RWPE1 (cell line): ENCODE data around the gene TMEM184B.

Source experiments
- CTCF ChIA-PET: fragments of 350-600 bp; sonication (Branson Sonifier 250); formaldehyde crosslinking; extraction: SDS; loops from one replicate; lab custom pipeline; 2021; lab: Yijun Ruan, JAX
- POLR2A ChIA-PET: fragments of 400-600 bp; formaldehyde crosslinking; extraction: SDS; loops from one replicate; lab custom pipeline; 2020; ENCODE audit warnings: antibody characterized with exemption; ENCODE audit not compliant: low non-redundant PET; lab: Yijun Ruan, JAX
- DNase-seq: peaks from one replicate; pipeline ENCODE4 v3.0.0; 2012; ENCODE audit warnings: low spot score
- H3K27ac ChIP-seq: fragments of 450-650 bp; 2 replicates; pipeline ENCODE4 v1.5.1; 2017
- TF ChIP-seq, protein P1 (sequence below): fragments of 450-650 bp; conservative IDR thresholded peaks from 2 replicates; pipeline ENCODE4 v1.5.1; 2017; ENCODE audit warnings: low read depth, mild to moderate bottlenecking

Gene TMEM184B

DNA sequence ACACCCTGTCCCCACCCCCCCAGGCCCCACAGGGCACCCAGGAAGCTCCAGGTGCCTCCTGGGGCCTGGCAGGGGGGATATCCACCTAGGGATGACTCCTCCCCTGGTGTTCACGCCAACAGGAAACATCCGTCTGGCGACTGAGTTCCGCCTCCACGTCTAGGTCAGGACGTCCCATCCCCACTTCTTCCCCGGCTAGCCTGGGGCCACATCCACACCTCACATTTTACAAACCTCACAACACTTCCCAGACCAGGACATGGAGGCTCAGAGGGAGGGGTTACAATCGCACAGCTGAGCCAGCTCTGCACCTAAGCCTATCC is 50.1 kb downstream of the TMEM184B start:
- peak overlapping the region; percentile 99 for H3K27ac ChIP-seq
- ChIA-PET POLR2A (interaction anchor here (0.5 kb wide), 1 partner anchor 41 kb away, joined by 6 read pairs; no protein-coding TSS in a partner anchor), CTCF (no interaction called here)
- DNase-seq: peak; percentile 58
- TF ChIP-seq, protein P1, sequence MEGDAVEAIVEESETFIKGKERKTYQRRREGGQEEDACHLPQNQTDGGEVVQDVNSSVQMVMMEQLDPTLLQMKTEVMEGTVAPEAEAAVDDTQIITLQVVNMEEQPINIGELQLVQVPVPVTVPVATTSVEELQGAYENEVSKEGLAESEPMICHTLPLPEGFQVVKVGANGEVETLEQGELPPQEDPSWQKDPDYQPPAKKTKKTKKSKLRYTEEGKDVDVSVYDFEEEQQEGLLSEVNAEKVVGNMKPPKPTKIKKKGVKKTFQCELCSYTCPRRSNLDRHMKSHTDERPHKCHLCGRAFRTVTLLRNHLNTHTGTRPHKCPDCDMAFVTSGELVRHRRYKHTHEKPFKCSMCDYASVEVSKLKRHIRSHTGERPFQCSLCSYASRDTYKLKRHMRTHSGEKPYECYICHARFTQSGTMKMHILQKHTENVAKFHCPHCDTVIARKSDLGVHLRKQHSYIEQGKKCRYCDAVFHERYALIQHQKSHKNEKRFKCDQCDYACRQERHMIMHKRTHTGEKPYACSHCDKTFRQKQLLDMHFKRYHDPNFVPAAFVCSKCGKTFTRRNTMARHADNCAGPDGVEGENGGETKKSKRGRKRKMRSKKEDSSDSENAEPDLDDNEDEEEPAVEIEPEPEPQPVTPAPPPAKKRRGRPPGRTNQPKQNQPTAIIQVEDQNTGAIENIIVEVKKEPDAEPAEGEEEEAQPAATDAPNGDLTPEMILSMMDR: no peak

DNA sequence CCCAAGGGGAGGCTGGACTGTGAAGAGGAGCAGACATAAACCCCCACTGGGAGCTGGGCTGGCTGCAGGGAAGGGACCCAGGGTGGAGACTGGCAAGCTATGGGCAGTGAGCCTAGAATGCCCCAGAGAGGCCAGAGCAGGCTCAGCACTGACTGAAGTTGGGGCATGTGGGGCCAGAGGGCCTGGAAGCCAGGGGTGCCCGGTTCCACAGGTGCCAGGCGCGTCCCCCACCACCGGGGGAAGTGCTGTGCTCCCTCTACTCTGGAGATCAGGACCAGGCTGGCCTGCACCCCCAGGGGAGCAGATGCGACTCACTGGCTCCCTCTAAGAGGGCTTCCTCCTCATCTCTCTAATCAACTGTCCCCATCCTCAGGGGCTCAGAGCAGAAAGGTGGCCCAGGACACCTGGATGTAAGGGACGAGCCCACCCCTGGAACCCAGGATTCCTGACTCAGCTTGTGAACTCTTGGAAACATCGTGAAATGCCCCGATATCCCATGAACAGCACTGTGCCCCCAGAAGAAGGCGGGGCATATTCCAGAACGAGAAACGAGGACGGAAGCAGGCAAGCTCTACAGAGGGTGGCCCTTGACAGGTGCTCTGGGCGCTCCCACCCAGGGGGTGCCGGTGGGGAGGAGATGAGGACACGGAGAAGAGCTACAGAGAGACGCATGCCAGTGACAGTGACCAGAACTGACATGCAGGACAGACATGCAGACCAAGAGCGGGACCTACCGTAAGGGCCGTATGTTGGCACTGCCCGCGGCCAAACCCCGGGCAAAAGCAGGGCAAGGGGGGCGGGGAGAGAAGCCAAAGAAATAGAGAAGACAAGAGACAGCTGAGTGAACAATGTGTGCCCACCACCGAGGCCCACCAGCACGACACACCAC is 50.7 kb downstream of the TMEM184B start:
- no peak for DNase-seq
- ChIA-PET CTCF (interaction anchor here (0.8 kb wide), 1 partner anchor 352 kb away, joined by 3 read pairs; no protein-coding TSS in a partner anchor), POLR2A (interaction anchor here (0.5 kb wide), 1 partner anchor 40 kb away, joined by 6 read pairs; no protein-coding TSS in a partner anchor)
- TF ChIP-seq, protein P1: no peak
- peak overlapping the region; percentile 99 for H3K27ac ChIP-seq

DNA sequence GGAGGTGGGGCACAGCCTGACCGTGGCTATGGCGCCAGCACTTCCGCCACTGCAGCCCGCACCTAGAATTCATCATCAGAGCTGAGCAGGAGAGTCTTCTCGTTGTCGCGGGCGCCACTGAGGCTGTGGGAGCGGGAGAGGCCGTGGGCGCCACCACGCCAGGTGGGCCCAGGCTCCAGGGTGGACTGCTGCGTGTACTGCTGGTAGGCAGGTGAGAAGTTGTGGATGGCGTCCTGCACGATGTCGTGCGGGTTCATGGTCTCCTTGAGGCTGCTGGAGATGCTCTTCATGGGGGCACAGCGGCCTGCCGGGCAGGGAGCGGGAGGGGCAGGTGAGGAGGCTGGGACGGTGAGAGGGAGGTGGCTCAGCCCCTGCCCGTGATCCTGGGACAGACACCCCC is 51.4 kb downstream of the TMEM184B start:
- ChIA-PET CTCF (interaction anchor here (0.8 kb wide), 1 partner anchor 353 kb away, joined by 3 read pairs; no protein-coding TSS in a partner anchor), POLR2A (no interaction called here)
- no peak for DNase-seq
- TF ChIP-seq, protein P1: no peak
- peak overlapping the region; percentile 99 for H3K27ac ChIP-seq

DNA sequence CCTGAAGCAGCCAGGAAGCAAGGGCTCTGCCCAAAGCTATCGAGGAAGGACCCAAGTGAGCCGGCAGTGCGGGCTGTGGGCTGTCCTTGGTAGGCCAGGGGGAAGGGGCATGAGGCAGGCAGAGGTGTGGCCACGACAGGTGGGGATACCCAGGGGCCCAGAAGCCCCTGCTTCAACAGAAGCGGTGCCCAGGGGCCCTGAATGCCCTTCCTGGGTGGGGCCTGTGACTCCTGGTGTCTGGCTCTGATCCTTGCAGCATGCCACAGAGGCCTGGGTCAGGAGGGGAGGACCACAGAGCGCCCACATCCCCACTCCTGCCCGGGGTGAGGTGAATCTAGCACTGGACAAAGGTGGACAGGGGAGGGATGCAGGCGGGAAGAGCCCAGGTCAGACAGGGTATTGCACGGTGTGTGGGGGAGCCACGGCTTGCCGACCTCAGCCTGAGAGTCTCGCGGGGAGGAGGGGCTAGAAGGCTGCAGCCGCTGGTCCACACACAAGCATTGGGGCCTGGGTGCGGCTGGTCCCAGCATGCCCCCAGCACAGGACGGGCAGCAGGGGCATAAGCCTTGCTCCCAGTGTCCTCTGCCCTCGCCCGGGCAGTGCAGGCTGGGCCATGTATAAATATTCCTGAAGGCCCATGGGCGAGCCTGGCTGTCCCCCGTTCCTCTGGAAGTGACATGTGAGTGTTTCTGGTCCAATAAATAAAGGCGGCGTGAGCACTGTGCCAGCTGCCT is 52.0 kb downstream of the TMEM184B start:
- H3K27ac ChIP-seq: peak overlapping the region; percentile 99
- no peak for DNase-seq
- ChIA-PET POLR2A (no interaction called here), CTCF (no interaction called here)
- TF ChIP-seq, protein P1: no peak

DNA sequence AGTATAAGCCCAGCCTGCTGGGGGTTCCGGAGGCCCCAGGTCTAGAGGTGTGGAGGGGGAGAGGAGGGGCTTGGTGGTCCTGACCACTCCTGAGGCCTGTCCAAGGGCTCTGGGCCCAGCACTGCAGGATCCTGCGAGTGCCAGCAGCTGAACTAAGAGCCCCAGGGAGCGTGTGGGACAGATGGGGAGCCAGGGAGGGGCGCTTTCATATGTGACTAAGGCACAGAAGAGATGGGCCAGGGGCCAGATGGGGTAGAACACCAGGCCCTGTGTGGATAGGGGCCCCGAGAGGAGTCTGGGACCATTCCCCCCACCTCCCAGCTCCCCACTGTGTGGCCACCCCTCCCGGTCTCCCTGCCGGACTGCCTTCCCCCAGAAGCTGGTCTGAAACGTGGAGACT is 52.6 kb downstream of the TMEM184B start:
- CTCF ChIA-PET: no interaction called here

DNA sequence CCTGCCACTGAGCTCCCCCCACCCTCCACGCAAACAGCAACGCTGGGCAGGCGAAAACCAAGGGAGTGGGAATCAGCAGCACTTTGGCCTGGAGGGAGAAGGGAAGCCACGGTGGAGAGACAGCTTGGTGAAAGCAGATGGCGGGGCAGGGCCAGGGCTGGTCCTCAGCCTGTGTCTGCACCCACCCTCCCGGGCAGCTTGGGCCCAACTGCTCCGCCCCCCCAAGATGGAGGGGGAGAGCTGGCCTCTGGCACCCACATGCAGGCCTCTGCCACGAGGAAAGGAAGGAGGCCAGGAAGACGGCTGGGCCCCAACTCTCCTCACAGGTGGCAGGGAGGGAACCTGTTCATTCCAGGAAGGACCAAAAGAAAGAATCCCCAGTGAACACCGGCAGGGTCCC is 53.2 kb downstream of the TMEM184B start:
- CTCF ChIA-PET: no interaction called here
- no peak for DNase-seq
- H3K27ac ChIP-seq: peak overlapping the region; percentile 99
- TF ChIP-seq, protein P1: no peak
- POLR2A ChIA-PET: no interaction called here

More for the DNA sequence above, 52.6 kb downstream of the TMEM184B start:
- TF ChIP-seq, protein P1: no peak
- no peak for DNase-seq
- peak overlapping the region; percentile 99 for H3K27ac ChIP-seq
- POLR2A ChIA-PET: no interaction called here
